Heart left ventricle (tissue), 16 donors: Measurements from ENCODE around the gene UMODL1. TPM values are rescaled to one million over a fixed set of nuclear protein-coding genes. Genes with fewer than 3 reads are reported as not detected.
A peak's percentile ranks its signal among the peaks of the same experiment; 100 is the strongest.

Experiments used
- ATAC-seq, 4 donors: fragments of 200-7000 bp; cut with Tn5 transposase; one replicate each; pipeline ENCODE4 v1.9.1; 2020 to 2022; ENCODE audit warnings: moderate library complexity in 4 of 4, mild to moderate bottlenecking in 3 of 4, moderate number of reproducible peaks in 1 of 4
- DNase-seq, 5 donors: peaks; one replicate each; pipeline ENCODE4 v3.0.0-alpha.2; 2020
- H3K27ac ChIP-seq, 12 donors: fragments of 200-600 bp; sonication (generic) in 4 of 12; one replicate each; pipeline versions ENCODE4 v1.5.0 to v1.8.0; 2016 to 2022; ENCODE audit warnings: mild to moderate bottlenecking in 2 of 12
- H3K27me3 ChIP-seq, 9 donors: fragments of 200-600 bp; sonication (generic) in 2 of 9; one replicate each; pipeline versions ENCODE4 v1.5.1 to v1.8.0; 2016 to 2022; ENCODE audit warnings: mild to moderate bottlenecking in 3 of 9
- H3K36me3 ChIP-seq, 9 donors: fragments of 200-600 bp; sonication (generic) in 2 of 9; one replicate each; pipeline versions ENCODE4 v1.5.0 to v1.8.0; 2018 to 2022; ENCODE audit warnings: mild to moderate bottlenecking in 2 of 9
- H3K4me1 ChIP-seq, 12 donors: fragments of 200-600 bp; sonication (generic) in 4 of 12; one replicate each; pipeline versions ENCODE4 v1.5.0 to v1.8.0; 2016 to 2022; ENCODE audit warnings: mild to moderate bottlenecking in 3 of 12
- H3K4me3 ChIP-seq, 12 donors: fragments of 200-600 bp; sonication (generic) in 4 of 12; one replicate each; pipeline versions ENCODE4 v1.5.0 to v1.8.0; 2017 to 2022; ENCODE audit warnings: mild to moderate bottlenecking in 9 of 12, moderate library complexity in 4 of 12
- H3K9me3 ChIP-seq, 12 donors: fragments of 200-600 bp; sonication (generic) in 4 of 12; one replicate each; pipeline versions ENCODE4 v1.5.0 to v1.8.0; 2016 to 2022; ENCODE audit warnings: mild to moderate bottlenecking in 1 of 12
- POLR2A ChIP-seq, 2 donors: fragments of 450-650 bp; IDR thresholded peaks; one replicate each; pipeline ENCODE4 v1.6.1; 2017; ENCODE audit warnings: antibody characterized with exemption in 2 of 2, mild to moderate bottlenecking in 2 of 2, moderate library complexity in 2 of 2
- WGBS, 4 donors: extraction: QIAGEN DNeasy Blood & Tissue Kit in 2 of 4; methylation state at CpG; one replicate each; pipeline versions ENCODE4 v1.1.5 to v1.1.7; 2013 to 2018; 5-methylcytosine and 5-hydroxymethylcytosine counted together
- intact Hi-C, 10 donors: fragments of 100-400 bp; cut with DNase I; formaldehyde crosslinking; loops; one replicate each; pipeline versions ENCODE4 v1.11.1 to v1.14.2; 2022
- polyA plus RNA-seq, 2 donors: library from polyadenylated mRNA; stranded (reverse); fragments of 200-250 nt; gene quantifications; one replicate each; pipeline ENCODE4 v1.2.3, GENCODE V29; 2013
- total RNA-seq, 9 donors: library from RNA; depleted of rRNA in 2 of 9; stranded (reverse); fragments of >200 nt in 2 of 9; fragmentation: NEBNext Ultra II Directional in 3 of 9; extraction: Animal tissue kit (Norgen Biotek cat#: 25700) in 3 of 9; gene quantifications; one replicate each; pipeline versions ENCODE4 v1.1.0 to v1.2.4, GENCODE V29; 2016 to 2023
- TF ChIP-seq, protein P1 (sequence below), 12 donors: fragments of 200-600 bp; sonication (generic) in 4 of 12; IDR thresholded peaks; one replicate each; pipeline versions ENCODE4 v1.5.0 to v1.8.0; 2018 to 2022; ENCODE audit warnings: antibody characterized with exemption in 12 of 12, mild to moderate bottlenecking in 5 of 12
- donor health status: ischemic (EF 13 %, LVEDD 7.1; RV severe dilation, severe dysfunction).
- donor health status: healthy with polysubstance abuse.
- donor health status: DM: no; HTN: yes; CAD: no.
- donor health status: DM: no; HTN: no; CAD: no.
- donor health status: ischemic (EF 25% LVEDD 6.9; RV normal size, moderate dysfunction).
- donor health status: ischemic (EF 25% LVEDD 5.7; RV mildly dilated, moderate dysfunction).
- donor health status: healthy.
- donor health status: DM: yes; HTN: yes; CAD: no.
- donor health status: ischemic (EF 35%, LVEDD 5.7; RV mildly dilated, moderate dysfunction).
- donor health status: nonischemic (EF 11% LVEDD 7.7; RV severe dilation, severe dysfunction).
- donor health status: DM: yes; HTN: yes; CAD: no.
- donor health status: PGD.
- donor health status: ischemic (EF 29% LVEDD 5.4; RV normal size, mild dysfunction).
- donor health status: nonischemic (EF 23%, LVEDD 6.1; RV moderate dilation, normal function).

Gene UMODL1
- total and polyA plus RNA-seq, 11 donors = 0.07 to 0.19 TPM; not detected in 9

DNA sequence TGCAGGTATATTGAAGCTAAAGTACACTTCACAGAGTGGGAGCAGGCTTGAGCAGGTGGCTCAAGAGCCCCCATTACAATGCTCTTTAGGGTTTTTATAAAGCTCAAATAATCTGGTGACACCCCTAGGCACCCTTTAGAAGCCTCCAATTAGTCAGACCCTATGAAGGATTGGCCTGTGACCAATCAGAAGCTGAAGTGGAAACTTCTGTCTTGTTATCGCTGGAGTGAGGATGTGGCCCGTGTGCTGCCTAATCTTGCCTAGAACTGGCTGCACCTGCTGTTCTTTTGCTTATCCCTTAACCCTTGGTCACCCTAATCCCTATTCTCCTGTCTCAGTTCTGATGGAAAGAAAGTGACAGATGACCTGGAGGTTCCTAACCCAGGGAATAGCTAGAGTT, 77.0 kb downstream of the UMODL1 start:
- Histone ChIP-seq H3K9me3 (no peaks in the 10 kb centered on the region), H3K27me3 (no peaks in the 10 kb centered on the region), H3K27ac (no peak overlapping the region), H3K4me3 (no peak overlapping the region), H3K36me3 (no peaks in the 10 kb centered on the region), H3K4me1 (peaks cover 0 to 4% (median 1%) of the 10 kb centered on the region in 12 donors)
- peak in 1 of 5 donors; percentile 24 for DNase-seq
- TF ChIP-seq, protein P1, sequence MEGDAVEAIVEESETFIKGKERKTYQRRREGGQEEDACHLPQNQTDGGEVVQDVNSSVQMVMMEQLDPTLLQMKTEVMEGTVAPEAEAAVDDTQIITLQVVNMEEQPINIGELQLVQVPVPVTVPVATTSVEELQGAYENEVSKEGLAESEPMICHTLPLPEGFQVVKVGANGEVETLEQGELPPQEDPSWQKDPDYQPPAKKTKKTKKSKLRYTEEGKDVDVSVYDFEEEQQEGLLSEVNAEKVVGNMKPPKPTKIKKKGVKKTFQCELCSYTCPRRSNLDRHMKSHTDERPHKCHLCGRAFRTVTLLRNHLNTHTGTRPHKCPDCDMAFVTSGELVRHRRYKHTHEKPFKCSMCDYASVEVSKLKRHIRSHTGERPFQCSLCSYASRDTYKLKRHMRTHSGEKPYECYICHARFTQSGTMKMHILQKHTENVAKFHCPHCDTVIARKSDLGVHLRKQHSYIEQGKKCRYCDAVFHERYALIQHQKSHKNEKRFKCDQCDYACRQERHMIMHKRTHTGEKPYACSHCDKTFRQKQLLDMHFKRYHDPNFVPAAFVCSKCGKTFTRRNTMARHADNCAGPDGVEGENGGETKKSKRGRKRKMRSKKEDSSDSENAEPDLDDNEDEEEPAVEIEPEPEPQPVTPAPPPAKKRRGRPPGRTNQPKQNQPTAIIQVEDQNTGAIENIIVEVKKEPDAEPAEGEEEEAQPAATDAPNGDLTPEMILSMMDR (IDR thresholded peaks at IDR 0.05) = no peak
- TF ChIP-seq POLR2A (IDR thresholded peaks at IDR 0.05) = no peak
- 17 to 40% (median 28%) methylated on average over 2 of the region's 2 CpGs for WGBS, 4 donors
- ATAC-seq = no peak
- intact Hi-C loops = loop anchor here in 8 of 10 donors (5.0 to 10.0 kb wide), 6 partner anchors 109 to 299 kb away; no protein-coding TSS in a partner anchor

DNA sequence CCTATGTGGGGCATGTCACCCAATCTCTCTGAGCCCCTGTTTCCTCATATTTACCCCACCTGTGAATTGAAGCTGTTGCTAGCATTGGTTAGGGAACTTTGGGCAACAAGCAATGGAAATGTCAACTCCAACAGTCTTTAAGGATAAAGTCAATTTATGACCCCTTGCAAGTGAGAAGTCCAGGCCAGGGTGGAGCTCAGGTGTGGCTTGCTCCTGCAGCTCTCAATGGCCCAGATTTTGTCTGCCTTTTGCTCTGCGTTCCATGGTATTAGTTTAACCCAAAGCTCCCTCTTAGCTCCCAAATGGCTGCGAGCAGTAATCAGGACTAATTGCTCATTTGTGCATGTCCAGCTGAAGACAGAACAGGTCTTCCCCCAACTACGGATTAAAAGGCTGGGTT, 77.5 kb downstream of the UMODL1 start:
- TF ChIP-seq, protein P1 (IDR thresholded peaks at IDR 0.05) = no peak
- no peak for TF ChIP-seq POLR2A (IDR thresholded peaks at IDR 0.05)
- Histone ChIP-seq H3K36me3 (no peaks in the 10 kb centered on the region), H3K9me3 (no peaks in the 10 kb centered on the region), H3K27ac (no peak overlapping the region), H3K27me3 (no peaks in the 10 kb centered on the region), H3K4me1 (peaks cover 0 to 4% (median 1%) of the 10 kb centered on the region in 12 donors), H3K4me3 (no peak overlapping the region)
- DNase-seq = no peak
- no peak for ATAC-seq
- WGBS, 4 donors = 89 to 98% (median 96%) methylated on average over 3 of the region's 3 CpGs
- intact Hi-C loops = loop anchor here in 8 of 10 donors (5.0 to 10.0 kb wide), 6 partner anchors 109 to 299 kb away; no protein-coding TSS in a partner anchor

DNA sequence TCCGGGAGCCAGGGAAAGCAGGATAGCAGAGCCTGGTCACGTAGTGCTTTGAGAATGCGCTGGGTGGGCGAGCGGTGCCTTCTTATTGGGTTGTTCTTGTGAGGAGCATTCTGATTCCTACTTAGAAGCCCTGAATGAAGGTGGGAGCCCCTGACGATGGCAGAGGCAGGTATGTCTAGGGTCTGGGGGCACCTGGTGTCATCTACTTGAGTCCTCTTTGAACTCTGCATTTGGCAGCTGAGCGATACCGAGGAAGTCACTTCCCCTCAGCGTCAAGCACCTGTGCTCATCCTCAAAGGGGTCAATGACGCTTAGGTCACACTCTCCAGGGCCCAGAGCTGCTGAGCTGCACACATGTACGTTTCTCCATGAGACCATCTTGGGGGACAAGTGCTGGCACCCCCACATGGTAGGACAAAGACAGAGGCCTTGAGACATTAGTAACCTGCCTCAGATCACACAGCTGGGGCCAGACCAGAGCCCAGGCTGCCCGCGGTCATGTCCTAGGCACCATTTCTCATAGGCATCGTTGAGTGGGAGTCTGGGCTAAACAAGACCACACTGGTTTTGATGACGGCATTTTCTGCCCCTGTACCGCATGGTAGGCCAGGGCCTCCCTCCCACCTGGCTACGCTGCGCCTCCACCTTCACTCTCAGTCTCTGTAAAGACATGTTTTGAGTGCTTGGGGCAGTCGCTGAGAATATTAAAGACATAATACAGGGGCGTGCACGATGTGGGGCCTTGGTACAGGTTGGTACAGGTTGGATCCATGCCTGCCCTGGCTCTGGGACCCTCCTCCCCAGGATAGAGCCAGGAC, 78.7 kb downstream of the UMODL1 start:
- peak in 1 of 5 donors; percentile 14 for DNase-seq
- H3K9me3 ChIP-seq = no peaks in the 10 kb centered on the region
- TF ChIP-seq POLR2A (IDR thresholded peaks at IDR 0.05) = no peak
- TF ChIP-seq, protein P1 (IDR thresholded peaks at IDR 0.05) = no peak
- no peak for ATAC-seq
- H3K36me3 ChIP-seq = no peaks in the 10 kb centered on the region
- intact Hi-C loops = loop anchor here in 8 of 10 donors (5.0 to 10.0 kb wide), 8 partner anchors 105 to 297 kb away; no protein-coding TSS in a partner anchor
- H3K4me3 ChIP-seq = no peak overlapping the region
- H3K4me1 ChIP-seq = peaks cover 0 to 4% (median 1%) of the 10 kb centered on the region in 12 donors
- no peak overlapping the region for H3K27ac ChIP-seq
- WGBS, 4 donors = 94 to 95% (median 95%) methylated on average over 17 to 21 of the region's 21 CpGs
- peaks cover 0 to 4% (median 0%) of the 10 kb centered on the region in 9 donors for H3K27me3 ChIP-seq

DNA sequence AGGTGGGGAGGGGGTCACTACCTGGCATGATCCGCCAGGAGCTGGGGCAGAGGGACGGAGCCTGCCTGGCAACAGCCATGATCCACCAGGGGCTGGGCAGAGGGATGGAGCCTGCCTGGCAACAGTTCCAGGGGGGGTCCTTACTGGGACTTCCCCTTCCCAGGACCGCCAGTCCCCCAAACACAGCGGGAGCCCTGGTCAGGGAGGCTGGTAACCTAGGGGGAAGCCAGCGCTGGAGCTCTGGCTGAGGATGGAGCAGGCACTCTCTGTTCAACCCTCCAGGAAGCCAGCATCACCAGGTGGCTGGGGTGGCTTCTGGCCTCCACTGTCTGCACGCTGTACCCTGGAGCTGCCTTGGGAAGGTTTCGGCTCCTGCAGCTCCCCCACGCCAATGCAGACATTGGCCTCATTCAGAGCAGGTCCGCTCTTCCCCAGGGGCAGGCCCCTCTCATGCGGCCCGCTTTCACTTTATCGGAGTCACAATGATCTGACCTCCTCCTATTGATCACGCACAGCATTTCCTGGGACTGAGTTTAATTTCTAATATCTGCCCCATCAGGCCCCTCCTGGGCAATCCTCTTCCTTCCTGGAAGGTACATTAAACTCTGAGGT, 79.5 kb downstream of the UMODL1 start:
- Histone ChIP-seq H3K27me3 (peaks cover 0 to 5% (median 0%) of the 10 kb centered on the region in 9 donors), H3K4me3 (no peak overlapping the region), H3K36me3 (no peaks in the 10 kb centered on the region), H3K4me1 (peaks cover 0 to 3% (median 1%) of the 10 kb centered on the region in 12 donors), H3K27ac (no peak overlapping the region), H3K9me3 (no peaks in the 10 kb centered on the region)
- DNase-seq (no peak), ATAC-seq (no peak)
- WGBS, 4 donors = 91 to 95% (median 94%) methylated on average over 11 to 13 of the region's 13 CpGs
- TF ChIP-seq, protein P1 (IDR thresholded peaks at IDR 0.05) = no peak
- no peak for TF ChIP-seq POLR2A (IDR thresholded peaks at IDR 0.05)
- intact Hi-C loops = loop anchor here in 2 of 10 donors (10.0 kb wide), 2 partner anchors 104 to 194 kb away; no protein-coding TSS in a partner anchor
